ENCODE results near the gene KRTAP3-3.
"Not testable (repeated sequence)": the region's sequence is repeated elsewhere in the genome, so short reads cannot be mapped to it uniquely, and the experiment has no call there.

Gene KRTAP3-3

GRCh38 chr17:40993839-40994238 lies at the start of gene KRTAP3-3:
KRTAP3-3 (minus strand) TSS chr17:40994164; CDS start chr17:40994097, 67 bp downstream.
- DNase-seq (ENCODE audit: low read depth in 2 of 2): no peak

GRCh38 chr17:41042953-41043352 lies 49.0 kb upstream of the KRTAP3-3 start:
- no peak for DNase-seq (ENCODE audit: low read depth in 2 of 2)

GRCh38 chr17:41040783-41041571 lies 47.0 kb upstream of the KRTAP3-3 start, which contains the start of gene KRTAP1-1:
KRTAP1-1 (minus strand) TSS chr17:41041450; CDS start chr17:41041397, 53 bp downstream.
- not testable (repeated sequence) for DNase-seq (ENCODE audit: low read depth in 2 of 2)

- no peak for DNase-seq (ENCODE audit: low read depth in 2 of 2)
These were observed 43.9 kb upstream of the KRTAP3-3 start for GRCh38 chr17:41037853-41038350.

- not testable (repeated sequence) for DNase-seq (ENCODE audit: low read depth in 2 of 2)
These were observed 40.5 kb upstream of the KRTAP3-3 start, which contains the start of gene KRTAP1-3 for GRCh38 chr17:41034346-41034935. KRTAP1-3 (minus strand) TSS chr17:41034874; CDS start chr17:41034821, 53 bp downstream.

GRCh38 chr17:41029633-41030245 lies 35.8 kb upstream of the KRTAP3-3 start, which contains the start of gene KRTAP1-4:
KRTAP1-4 (minus strand) TSS chr17:41030195; CDS start chr17:41030078, 117 bp downstream.
- DNase-seq (ENCODE audit: low read depth in 2 of 2): no peak

GRCh38 chr17:41026715-41027471 lies 32.9 kb upstream of the KRTAP3-3 start, which contains the start of gene KRTAP1-5:
KRTAP1-5 (minus strand) TSS chr17:41027208; CDS start chr17:41027155, 53 bp downstream.
- DNase-seq (ENCODE audit: low read depth in 2 of 2): peak; percentile 56 to 64

GRCh38 chr17:41024697-41025096 lies 30.7 kb upstream of the KRTAP3-3 start:
- peak in 1 of 2 experiments; percentile 40 for DNase-seq (ENCODE audit: low read depth in 2 of 2)

- DNase-seq (ENCODE audit: low read depth in 2 of 2): no peak
These were observed 26.4 kb upstream of the KRTAP3-3 start for GRCh38 chr17:41020336-41020735.

- no peak for DNase-seq (ENCODE audit: low read depth in 2 of 2)
These were observed 25.5 kb upstream of the KRTAP3-3 start for GRCh38 chr17:41019415-41019814.

GRCh38 chr17:41018541-41018940 lies 24.6 kb upstream of the KRTAP3-3 start:
- DNase-seq (ENCODE audit: low read depth in 2 of 2): no peak

GRCh38 chr17:41016578-41017215 lies 22.7 kb upstream of the KRTAP3-3 start:
- no peak for DNase-seq (ENCODE audit: low read depth in 2 of 2)

GRCh38 chr17:41015454-41015853 lies 21.5 kb upstream of the KRTAP3-3 start:
- DNase-seq (ENCODE audit: low read depth in 2 of 2): no peak

GRCh38 chr17:41013606-41014005 lies 19.6 kb upstream of the KRTAP3-3 start:
- peak; percentile 36 to 37 for DNase-seq (ENCODE audit: low read depth in 2 of 2)

- no peak for DNase-seq (ENCODE audit: low read depth in 2 of 2)
These were observed 19.2 kb upstream of the KRTAP3-3 start for GRCh38 chr17:41013181-41013580.

GRCh38 chr17:41012326-41013120 lies 18.6 kb upstream of the KRTAP3-3 start:
- DNase-seq (ENCODE audit: low read depth in 2 of 2): no peak

GRCh38 chr17:41010441-41010840 lies 16.5 kb upstream of the KRTAP3-3 start:
- DNase-seq (ENCODE audit: low read depth in 2 of 2): no peak

GRCh38 chr17:41009936-41010335 lies 16.0 kb upstream of the KRTAP3-3 start:
- DNase-seq (ENCODE audit: low read depth in 2 of 2): no peak

GRCh38 chr17:41009301-41009760 lies 15.4 kb upstream of the KRTAP3-3 start:
- DNase-seq (ENCODE audit: low read depth in 2 of 2): no peak

- DNase-seq (ENCODE audit: low read depth in 2 of 2): no peak
These were observed 14.8 kb upstream of the KRTAP3-3 start, which contains the start of gene KRTAP3-1 for GRCh38 chr17:41008811-41009210. KRTAP3-1 (minus strand) TSS chr17:41009128; CDS start chr17:41009074, 54 bp downstream.

Measured in fibroblast of skin of left biceps (primary cell).